HepG2 (cell line): ENCODE results near the gene PIGL. TPM values are rescaled to one million over a fixed set of nuclear protein-coding genes. Genes with fewer than 3 reads are reported as not detected.

Experiments
- ARID2 ChIP-seq: sonication (generic); formaldehyde crosslinking; IDR thresholded peaks from 2 replicates; pipeline ENCODE4 v1.8.1; 2022; ENCODE audit warnings: mild to moderate bottlenecking, missing genetic modification reagents, borderline replicate concordance
- ATAD3A ChIP-seq: sonication (generic); formaldehyde crosslinking; IDR thresholded peaks from 2 replicates; pipeline ENCODE4 v1.4.0; 2020; ENCODE audit warnings: missing genetic modification reagents
- BCL6 ChIP-seq: IDR thresholded peaks from 2 replicates; pipeline ENCODE4 v1.6.1; 2016; ENCODE audit warnings: missing genetic modification reagents, missing compliant biosample characterization
- CREM ChIP-seq, 2 experiments: sonication (generic) in 1 of 2; formaldehyde crosslinking in 1 of 2; IDR thresholded peaks; 2 replicates each; pipeline versions ENCODE4 v1.4.0 to v1.6.1; 2016 to 2020; ENCODE audit warnings: antibody characterized with exemption in 1 of 2, mild to moderate bottlenecking in 1 of 2, missing genetic modification reagents in 1 of 2
- HMGA1 ChIP-seq: sonication (generic); formaldehyde crosslinking; conservative IDR thresholded peaks from 2 replicates; pipeline ENCODE4 v1.4.0; 2020; ENCODE audit warnings: missing genetic modification reagents
- IRF1 ChIP-seq: sonication (generic); formaldehyde crosslinking; IDR thresholded peaks from 2 replicates; pipeline ENCODE4 v1.4.0; 2020; ENCODE audit warnings: low read depth, mild to moderate bottlenecking, missing genetic modification reagents
- LCORL ChIP-seq, 2 experiments: fragments of 450-650 bp in 1 of 2; sonication (generic) in 1 of 2; formaldehyde crosslinking in 1 of 2; IDR thresholded peaks; 2 replicates each; pipeline versions ENCODE4 v1.5.0 to v1.6.1; 2017 to 2020; ENCODE audit warnings: antibody characterized with exemption in 1 of 2, missing genetic modification reagents in 1 of 2
- ZIK1 ChIP-seq: sonication (generic); formaldehyde crosslinking; IDR thresholded peaks from 2 replicates; pipeline ENCODE4 v1.5.0; 2020; ENCODE audit warnings: mild to moderate bottlenecking, low read depth, missing genetic modification reagents, borderline replicate concordance
- ZNF101 ChIP-seq: sonication (generic); formaldehyde crosslinking; IDR thresholded peaks from 2 replicates; pipeline ENCODE4 v1.4.0; 2020; ENCODE audit warnings: mild to moderate bottlenecking, low read depth, missing genetic modification reagents, borderline replicate concordance
- ZNF260 ChIP-seq: sonication (generic); formaldehyde crosslinking; IDR thresholded peaks from 2 replicates; pipeline ENCODE4 v1.4.0; 2020; ENCODE audit warnings: missing genetic modification reagents, low read depth, mild to moderate bottlenecking, borderline replicate concordance
- ZNF276 ChIP-seq: sonication (generic); formaldehyde crosslinking; IDR thresholded peaks from 2 replicates; pipeline ENCODE4 v1.4.0; 2020; ENCODE audit warnings: mild to moderate bottlenecking, low read depth, missing genetic modification reagents
- ZNF292 ChIP-seq: sonication (generic); formaldehyde crosslinking; IDR thresholded peaks from 2 replicates; pipeline ENCODE4 v1.8.1; 2022; ENCODE audit warnings: mild to moderate bottlenecking, low read depth, missing genetic modification reagents, borderline replicate concordance
- ZNF580 ChIP-seq: IDR thresholded peaks from 2 replicates; pipeline ENCODE4 v1.6.1; 2016; ENCODE audit warnings: low read depth, borderline replicate concordance
- ZNF598 ChIP-seq: sonication (generic); formaldehyde crosslinking; IDR thresholded peaks from 2 replicates; pipeline ENCODE4 v1.5.1; 2020; ENCODE audit warnings: mild to moderate bottlenecking, missing genetic modification reagents, borderline replicate concordance
- ZNF609 ChIP-seq: sonication (generic); formaldehyde crosslinking; IDR thresholded peaks from 2 replicates; pipeline ENCODE4 v1.4.0; 2020; ENCODE audit warnings: mild to moderate bottlenecking, missing genetic modification reagents, borderline replicate concordance
- polyA plus RNA-seq, 8 experiments: library from polyadenylated mRNA; depleted of rRNA in 3 of 8; stranded (reverse) in 7 of 8; unstranded in 1 of 8; fragments of >200 nt; fragmentation: Illumina TruSeq in 4 of 8; extraction: Trizol in 4 of 8; gene quantifications; 2 replicates each; pipeline versions ENCODE4 v1.2.1 to v1.2.3, GENCODE V29; 2011 to 2016; ENCODE audit warnings: low read depth in 4 of 8, missing spikeins in 1 of 8, mixed read lengths in 1 of 8; ENCODE audit not compliant: insufficient read depth in 1 of 8
- total RNA-seq, 5 experiments: library from RNA; depleted of rRNA; stranded (reverse); fragments of >200 nt; fragmentation: Illumina TruSeq; extraction: Trizol; gene quantifications; 2 replicates each; pipeline ENCODE4 v1.2.3, GENCODE V29; 2016; ENCODE audit warnings: low read depth in 1 of 5

The PIGL gene
- total and polyA plus RNA-seq, 2 of the 13 experiments (the other 11 are each of a cell fraction or from before 2014, with no cell fraction given): 28.5 to 63.8 TPM

GRCh38 chr17:16286009-16286946 lies 69.3 kb downstream of the PIGL start (continued):
- peak; percentile 91; the same call in 1 of the 2 replicates for TF ChIP-seq ZNF609 (CRISPR knock-in tag)
- no peak for TF ChIP-seq ZNF101 (CRISPR knock-in tag)
- TF ChIP-seq ATAD3A (CRISPR knock-in tag): no peak
- TF ChIP-seq ZNF292: peak; percentile 58; the same call in 1 of the 2 replicates
- peak; percentile 76; the same call in 1 of the 2 replicates for TF ChIP-seq ZNF598
- 0 out of 2 replicates have a peak, but pooled peaks have one; percentile 39 for TF ChIP-seq ZIK1
- TF ChIP-seq CREM (IDR thresholded peaks at IDR 0.05): peak; percentile 73
- TF ChIP-seq CREM (CRISPR knock-in tag; IDR thresholded peaks at IDR 0.05): no peak
- TF ChIP-seq ZNF276 (CRISPR knock-in tag): peak; percentile 80
- TF ChIP-seq HMGA1: no peak
- TF ChIP-seq LCORL (IDR thresholded peaks at IDR 0.05): no peak
- TF ChIP-seq LCORL (CRISPR knock-in tag; IDR thresholded peaks at IDR 0.05): peak; percentile 92
- TF ChIP-seq ZNF580 (CRISPR knock-in tag): peak; percentile 93; the same call in 1 of the 2 replicates
- TF ChIP-seq BCL6 (CRISPR knock-in tag): peak; percentile 87
- TF ChIP-seq ZNF260: no peak
- TF ChIP-seq IRF1 (CRISPR knock-in tag): no peak
- peak; percentile 90 for TF ChIP-seq ARID2
